H1 (cell line): ENCODE data around the gene CENPB. TPM values are rescaled to one million over a fixed set of nuclear protein-coding genes. Genes with fewer than 3 reads are reported as not detected.

Source experiments
- ASH2L ChIP-seq: fragments of 200-600, 300-600 bp; sonication (generic); IDR thresholded peaks from one replicate; pipeline ENCODE4 v1.7.1; 2017; ENCODE audit warnings: low read length
- EGR1 ChIP-seq: IDR thresholded peaks from 2 replicates; pipeline ENCODE4 v1.6.1; 2011; ENCODE audit warnings: low read depth, low read length, borderline replicate concordance
- HDAC2 ChIP-seq, 2 experiments: fragments of 300-600 bp in 1 of 2; sonication (generic) in 1 of 2; IDR thresholded peaks; 2 replicates each; pipeline ENCODE4 v1.6.1; 2011 to 2012; ENCODE audit warnings: low read depth in 2 of 2, low read length in 2 of 2, mild to moderate bottlenecking in 2 of 2, moderate library complexity in 2 of 2, borderline replicate concordance in 1 of 2, inconsistent platforms in 1 of 2
- KDM1A ChIP-seq: fragments of 200-600, 300-600 bp; sonication (generic); IDR thresholded peaks from 2 replicates; pipeline ENCODE4 v1.7.1; 2016; ENCODE audit warnings: mild to moderate bottlenecking, low read length, borderline replicate concordance
- POLR2AphosphoS5 ChIP-seq: IDR thresholded peaks from 2 replicates; pipeline ENCODE4 v1.6.1; 2011; ENCODE audit warnings: low read depth, low read length
- POU5F1 ChIP-seq: IDR thresholded peaks from 2 replicates; pipeline ENCODE4 v1.6.1; 2011; ENCODE audit warnings: low read depth, mild to moderate bottlenecking, low read length, moderate library complexity
- TAF1 ChIP-seq: IDR thresholded peaks from 2 replicates; pipeline ENCODE4 v1.6.1; 2011; ENCODE audit warnings: mild to moderate bottlenecking, low read depth, low read length
- polyA plus RNA-seq, 7 experiments: library from polyadenylated mRNA; depleted of rRNA in 3 of 7; stranded (reverse) in 5 of 7; unstranded in 2 of 7; fragments of >200 nt in 5 of 7; fragments of 200-250 nt in 2 of 7; gene quantifications; 1 replicate in 5 of 7; 2 replicates in 1 of 7; 4 replicates in 1 of 7; pipeline versions ENCODE4 v1.2.1 to v1.2.3, GENCODE V29; 2011 to 2013; ENCODE audit warnings: missing spikeins in 2 of 7, mixed read lengths in 2 of 7
- total RNA-seq: library from RNA; stranded (reverse); fragmentation: NEBNext Ultra II Directional; extraction: Animal tissue kit (Norgen Biotek cat#: 25700); gene quantifications from 2 replicates; pipeline ENCODE4 v1.2.1, GENCODE V29; 2021
- TF ChIP-seq, protein P1 (sequence below): IDR thresholded peaks from 2 replicates; pipeline ENCODE4 v1.6.1; 2012; ENCODE audit warnings: inconsistent platforms

Gene CENPB
- total and polyA plus RNA-seq, 2 of the 8 experiments (the other 6 are each of a cell fraction or from before 2014, with no cell fraction given), result 17.7 to 51.6 TPM

DNA sequence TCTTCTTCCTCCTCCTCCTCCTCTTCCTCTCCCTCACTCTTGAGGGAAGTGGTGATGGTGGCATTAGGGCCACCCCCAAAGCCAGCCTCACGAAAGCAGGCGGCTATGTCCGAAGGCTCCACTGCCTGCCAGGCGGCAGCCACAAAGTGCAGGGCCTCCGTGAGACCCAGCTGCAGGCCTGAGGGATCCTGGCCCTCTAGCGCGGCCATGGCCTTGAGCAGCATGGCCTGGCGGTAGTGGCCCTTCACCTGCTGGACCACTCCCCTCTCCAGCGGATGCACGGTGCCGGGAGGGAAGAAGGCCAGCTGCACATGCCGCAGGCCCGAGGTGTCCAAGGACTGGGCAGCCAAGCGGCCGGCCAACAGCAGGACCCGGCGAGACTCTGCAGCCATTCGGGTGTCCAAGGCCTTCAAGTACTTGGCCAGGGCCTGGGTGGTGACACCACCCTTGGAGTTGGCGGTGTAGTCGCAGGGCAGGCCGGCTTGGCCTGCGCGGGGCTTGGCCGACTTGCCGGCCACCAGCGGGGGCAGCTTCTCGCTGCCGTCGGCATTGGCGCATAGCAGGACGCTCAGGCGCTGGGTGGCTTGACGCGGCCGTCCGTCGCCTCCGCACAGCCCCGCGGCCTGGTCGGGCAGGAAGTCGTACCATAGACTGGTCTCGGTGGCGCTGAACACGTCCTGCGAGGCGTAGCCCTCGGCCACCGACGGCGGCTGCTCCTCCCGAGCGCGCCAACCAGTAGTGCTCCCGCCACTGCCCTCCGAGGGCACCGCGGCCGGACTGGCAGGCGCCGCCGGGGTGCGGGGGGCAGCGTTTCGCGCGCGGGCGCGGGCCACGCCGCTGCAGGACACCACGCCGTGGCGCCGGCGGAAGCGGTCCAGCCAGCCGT, 1.1 kb downstream of the CENPB start (continued):
- TF ChIP-seq ASH2L, result peak; percentile 8
- TF ChIP-seq TAF1, result peak; percentile 1; the same call in 1 of the 2 replicates
- no peak for TF ChIP-seq KDM1A
- no peak for TF ChIP-seq EGR1
- TF ChIP-seq, protein P1, sequence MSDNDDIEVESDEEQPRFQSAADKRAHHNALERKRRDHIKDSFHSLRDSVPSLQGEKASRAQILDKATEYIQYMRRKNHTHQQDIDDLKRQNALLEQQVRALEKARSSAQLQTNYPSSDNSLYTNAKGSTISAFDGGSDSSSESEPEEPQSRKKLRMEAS, result no peak
- no peak for TF ChIP-seq POLR2AphosphoS5
- TF ChIP-seq HDAC2 (IDR thresholded peaks at IDR 0.05; ENCODE audit: borderline replicate concordance in 1 of 2, low read depth in 2 of 2, low read length in 2 of 2), result no peak
- no peak for TF ChIP-seq POU5F1
